Chondrocyte (in vitro differentiated cells): Measurements from ENCODE around the gene CLEC2L. TPM values are rescaled to one million over a fixed set of nuclear protein-coding genes. Genes with fewer than 3 reads are reported as not detected.

Source experiments
- DNase-seq: peaks from one replicate; pipeline ENCODE4 v3.0.0; 2021; ENCODE audit warnings: mixed read lengths, low spot score
- H3K27ac Mint-ChIP-seq: one replicate; pipeline ENCODE4 v1.8.0; 2021; ENCODE audit warnings: mild to moderate bottlenecking, moderate library complexity, mixed read lengths; ENCODE audit not compliant: unreplicated experiment
- H3K27me3 Mint-ChIP-seq: 2 replicates; pipeline ENCODE4 v1.8.0; 2021; ENCODE audit warnings: low read depth, mixed read lengths
- H3K36me3 Mint-ChIP-seq: 2 replicates; pipeline ENCODE4 v1.8.0; 2021; ENCODE audit warnings: low read depth, mixed read lengths
- H3K4me1 Mint-ChIP-seq: 2 replicates; pipeline ENCODE4 v1.8.0; 2021; ENCODE audit warnings: low read depth, mild to moderate bottlenecking, mixed read lengths
- H3K4me3 Mint-ChIP-seq: one replicate; pipeline ENCODE4 v1.8.0; 2021; ENCODE audit warnings: mild to moderate bottlenecking, moderate library complexity, mixed read lengths; ENCODE audit not compliant: unreplicated experiment
- H3K9me3 Mint-ChIP-seq: 2 replicates; pipeline ENCODE4 v1.8.0; 2021; ENCODE audit warnings: low read depth, mixed read lengths
- CTCF ChIP-seq: fragments of 200-600 bp; sonication (generic); IDR thresholded peaks from 2 replicates; pipeline ENCODE4 v1.5.0; 2021; ENCODE audit warnings: antibody characterized with exemption, mild to moderate bottlenecking, moderate library complexity
- total RNA-seq: library from RNA; stranded (reverse); gene quantifications from 3 replicates; pipeline ENCODE4 v1.2.1, GENCODE V29; 2021

CLEC2L gene
- total RNA-seq, 1 donor from 2014 or later = not detected

GRCh38 chr7:139568813-139569490 lies 45.5 kb downstream of the CLEC2L start:
- DNase-seq = no peak
- no peaks in the 10 kb centered on the region for H3K9me3 Mint-ChIP-seq
- H3K36me3 Mint-ChIP-seq = peaks cover 23% of the 10 kb centered on the region
- TF ChIP-seq CTCF = no peak
- H3K27me3 Mint-ChIP-seq = no peaks in the 10 kb centered on the region
- H3K27ac Mint-ChIP-seq = no peak overlapping the region
- no peaks in the 10 kb centered on the region for H3K4me1 Mint-ChIP-seq
- no peak overlapping the region for H3K4me3 Mint-ChIP-seq

DNA sequence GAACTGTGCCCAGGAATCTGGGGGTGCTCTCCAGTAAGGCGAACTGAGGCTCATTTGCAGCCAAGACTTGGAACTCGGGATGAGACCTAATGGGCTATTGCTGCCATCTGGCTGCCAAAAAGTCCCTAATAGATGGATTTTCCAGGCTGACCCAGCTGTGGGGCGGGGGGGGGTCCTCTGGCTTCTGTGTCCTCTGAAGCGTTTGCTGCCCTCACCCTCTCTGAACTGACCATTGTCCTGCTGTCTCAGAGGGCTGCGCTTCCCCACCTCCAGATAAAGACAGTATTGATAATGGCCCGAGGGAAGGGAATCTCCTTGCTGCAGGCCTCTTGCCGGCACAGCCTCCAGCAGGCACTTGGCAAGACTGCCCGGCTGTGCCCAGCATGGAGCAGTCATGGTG lies 46.6 kb downstream of the CLEC2L start:
- DNase-seq = no peak
- Mint-ChIP-seq H3K4me1 (no peaks in the 10 kb centered on the region), H3K27ac (no peak overlapping the region), H3K27me3 (no peaks in the 10 kb centered on the region), H3K9me3 (no peaks in the 10 kb centered on the region), H3K36me3 (peaks cover 24% of the 10 kb centered on the region), H3K4me3 (no peak overlapping the region)
- peak; percentile 59 for TF ChIP-seq CTCF

GRCh38 chr7:139570626-139571025 lies 47.1 kb downstream of the CLEC2L start:
- peaks cover 29% of the 10 kb centered on the region for H3K36me3 Mint-ChIP-seq
- no peaks in the 10 kb centered on the region for H3K27me3 Mint-ChIP-seq
- H3K9me3 Mint-ChIP-seq = no peaks in the 10 kb centered on the region
- H3K27ac Mint-ChIP-seq = no peak overlapping the region
- DNase-seq = no peak
- H3K4me3 Mint-ChIP-seq = no peak overlapping the region
- TF ChIP-seq CTCF = no peak
- H3K4me1 Mint-ChIP-seq = no peaks in the 10 kb centered on the region

GRCh38 chr7:139571190-139571589 lies 47.7 kb downstream of the CLEC2L start:
- no peak for DNase-seq
- Mint-ChIP-seq H3K9me3 (no peaks in the 10 kb centered on the region), H3K4me1 (no peaks in the 10 kb centered on the region), H3K36me3 (peaks cover 31% of the 10 kb centered on the region), H3K27ac (no peak overlapping the region), H3K4me3 (no peak overlapping the region), H3K27me3 (no peaks in the 10 kb centered on the region)
- no peak for TF ChIP-seq CTCF

- Mint-ChIP-seq H3K27ac (no peak overlapping the region), H3K4me1 (no peaks in the 10 kb centered on the region), H3K4me3 (no peak overlapping the region), H3K36me3 (peaks cover 31% of the 10 kb centered on the region), H3K27me3 (no peaks in the 10 kb centered on the region), H3K9me3 (no peaks in the 10 kb centered on the region)
- DNase-seq = no peak
- no peak for TF ChIP-seq CTCF
These were observed 48.2 kb downstream of the CLEC2L start for GRCh38 chr7:139571651-139572050.
